ENCODE results near the gene MAPRE3. TPM values are rescaled to one million over a fixed set of nuclear protein-coding genes. Genes with fewer than 3 reads are reported as not detected.

The MAPRE3 gene
- total and polyA plus RNA-seq, 9 of the 15 experiments (the other 6 are each of a cell fraction or from before 2014, with no cell fraction given): 0.70 to 43.2 (median 12.6) TPM

DNA sequence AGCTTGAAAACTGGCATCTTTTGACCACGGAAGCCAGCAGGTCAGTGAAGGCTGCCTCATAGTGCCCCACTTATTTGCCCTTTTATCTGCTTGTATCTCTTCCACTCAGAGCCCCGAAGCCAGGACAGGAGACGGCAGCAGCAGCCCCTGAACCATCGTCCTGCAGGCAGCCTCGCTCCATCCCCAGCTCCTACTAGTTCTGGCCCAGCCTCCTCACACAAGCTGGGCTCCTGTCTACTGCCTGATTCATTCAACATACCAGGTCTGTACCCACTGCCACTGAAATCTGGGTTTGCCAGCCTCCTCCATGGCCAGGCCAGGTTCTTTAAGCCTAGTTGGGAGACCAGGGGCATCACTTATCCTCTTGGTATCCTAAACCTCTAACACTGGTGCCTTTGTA lies 96.9 kb downstream of the MAPRE3 start:
- Histone ChIP-seq H3K36me3 (ENCODE audit: control insufficient read depth, insufficient read depth, low read length) (peaks cover 54% of the 10 kb centered on the region), H3K9me3 (replicated peaks; ENCODE audit: control insufficient read depth, insufficient read depth, low read depth, low read length) (no peaks in the 10 kb centered on the region), H2AFZ (ENCODE audit: low read depth, low read length) (no peak overlapping the region), H3K4me2 (ENCODE audit: insufficient read depth, low read length) (no peak overlapping the region), H3K27me3 (ENCODE audit: control insufficient read depth in 2 of 2, insufficient read depth in 2 of 2, low read length in 2 of 2) (no peaks in the 10 kb centered on the region), H3K9me1 (ENCODE audit: control insufficient read depth, insufficient read depth, low read length) (no peaks in the 10 kb centered on the region), H3K79me2 (ENCODE audit: control insufficient read depth, insufficient read depth, low read length) (peaks cover 29% of the 10 kb centered on the region), H3K27ac (ENCODE audit: extremely low read depth, low read depth, low read length) (no peak overlapping the region), H4K20me1 (replicated peaks; ENCODE audit: control insufficient read depth, insufficient read depth, low read length) (no peaks in the 10 kb centered on the region), H3K4me1 (replicated peaks in 1 of 2; ENCODE audit: control insufficient read depth in 2 of 2, insufficient read depth in 2 of 2, low read length in 2 of 2) (peaks cover 37 to 39% of the 10 kb centered on the region in 2 experiments), H3K9ac (ENCODE audit: insufficient read depth in 1 of 2, low read depth in 2 of 2, low read length in 2 of 2) (no peak overlapping the region; a peak in 1 of 4 replicates), H3K4me3 (no peak overlapping the region)
- no peak for ATAC-seq
- TF ChIP-seq ELF1 (tag; IDR thresholded peaks at IDR 0.05) (no peak), DMBX1 (CRISPR knock-in tag; IDR thresholded peaks at IDR 0.05; ENCODE audit: borderline replicate concordance) (no peak), CREM (IDR thresholded peaks at IDR 0.05; ENCODE audit: low read depth) (no peak), LCOR (CRISPR knock-in tag; IDR thresholded peaks at IDR 0.05) (no peak), RBFOX2 (IDR thresholded peaks at IDR 0.05; ENCODE audit: low read depth, low read length) (peak; percentile 58), STAT5A (IDR thresholded peaks at IDR 0.05; ENCODE audit: borderline replicate concordance, low read length) (no peak), NCOA4 (IDR thresholded peaks at IDR 0.05; ENCODE audit: partially characterized antibody) (no peak)
- TF ChIP-seq, protein P1, sequence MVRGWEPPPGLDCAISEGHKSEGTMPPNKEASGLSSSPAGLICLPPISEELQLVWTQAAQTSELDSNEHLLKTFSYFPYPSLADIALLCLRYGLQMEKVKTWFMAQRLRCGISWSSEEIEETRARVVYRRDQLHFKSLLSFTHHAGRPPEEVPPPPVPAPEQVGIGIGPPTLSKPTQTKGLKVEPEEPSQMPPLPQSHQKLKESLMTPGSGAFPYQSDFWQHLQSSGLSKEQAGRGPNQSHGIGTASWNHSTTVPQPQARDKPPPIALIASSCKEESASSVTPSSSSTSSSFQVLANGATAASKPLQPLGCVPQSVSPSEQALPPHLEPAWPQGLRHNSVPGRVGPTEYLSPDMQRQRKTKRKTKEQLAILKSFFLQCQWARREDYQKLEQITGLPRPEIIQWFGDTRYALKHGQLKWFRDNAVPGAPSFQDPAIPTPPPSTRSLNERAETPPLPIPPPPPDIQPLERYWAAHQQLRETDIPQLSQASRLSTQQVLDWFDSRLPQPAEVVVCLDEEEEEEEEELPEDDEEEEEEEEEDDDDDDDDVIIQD (CRISPR knock-in tag; IDR thresholded peaks at IDR 0.05): no peak
- TF ChIP-seq, protein P2, sequence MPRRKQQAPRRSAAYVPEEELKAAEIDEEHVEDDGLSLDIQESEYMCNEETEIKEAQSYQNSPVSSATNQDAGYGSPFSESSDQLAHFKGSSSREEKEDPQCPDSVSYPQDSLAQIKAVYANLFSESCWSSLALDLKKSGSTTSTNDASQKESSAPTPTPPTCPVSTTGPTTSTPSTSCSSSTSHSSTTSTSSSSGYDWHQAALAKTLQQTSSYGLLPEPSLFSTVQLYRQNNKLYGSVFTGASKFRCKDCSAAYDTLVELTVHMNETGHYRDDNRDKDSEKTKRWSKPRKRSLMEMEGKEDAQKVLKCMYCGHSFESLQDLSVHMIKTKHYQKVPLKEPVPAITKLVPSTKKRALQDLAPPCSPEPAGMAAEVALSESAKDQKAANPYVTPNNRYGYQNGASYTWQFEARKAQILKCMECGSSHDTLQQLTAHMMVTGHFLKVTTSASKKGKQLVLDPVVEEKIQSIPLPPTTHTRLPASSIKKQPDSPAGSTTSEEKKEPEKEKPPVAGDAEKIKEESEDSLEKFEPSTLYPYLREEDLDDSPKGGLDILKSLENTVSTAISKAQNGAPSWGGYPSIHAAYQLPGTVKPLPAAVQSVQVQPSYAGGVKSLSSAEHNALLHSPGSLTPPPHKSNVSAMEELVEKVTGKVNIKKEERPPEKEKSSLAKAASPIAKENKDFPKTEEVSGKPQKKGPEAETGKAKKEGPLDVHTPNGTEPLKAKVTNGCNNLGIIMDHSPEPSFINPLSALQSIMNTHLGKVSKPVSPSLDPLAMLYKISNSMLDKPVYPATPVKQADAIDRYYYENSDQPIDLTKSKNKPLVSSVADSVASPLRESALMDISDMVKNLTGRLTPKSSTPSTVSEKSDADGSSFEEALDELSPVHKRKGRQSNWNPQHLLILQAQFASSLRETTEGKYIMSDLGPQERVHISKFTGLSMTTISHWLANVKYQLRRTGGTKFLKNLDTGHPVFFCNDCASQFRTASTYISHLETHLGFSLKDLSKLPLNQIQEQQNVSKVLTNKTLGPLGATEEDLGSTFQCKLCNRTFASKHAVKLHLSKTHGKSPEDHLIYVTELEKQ (CRISPR knock-in tag; IDR thresholded peaks at IDR 0.05): no peak
- ChIA-PET POLR2A (interaction anchor here (0.7 to 9.0 kb wide), 6 partner anchors 10 to 20 kb away, joined by 3 to 112 read pairs (median 3); partner anchors contain the start of gene AGBL5), CTCF (ENCODE audit: low intra/inter-chr PET ratio) (no interaction called here)
- in situ Hi-C loops (cut with MboI): no loop called here
- DNase-seq (ENCODE audit: extremely low read depth in 1 of 4, low spot score in 3 of 4): no peak
- no peak for FAIRE-seq
- intact Hi-C loops (cut with micrococcal nuclease): no loop called here
- WGBS (ENCODE audit: insufficient coverage, low coverage, missing lambda C conversion rate): 97% methylated on average over 5 of the region's 5 CpGs
- no TSS peak for BruUV-seq (replicated peaks)

Data from K562 (cell line).